ENCODE measurements around the gene KRT39. TPM values are rescaled to one million over a fixed set of nuclear protein-coding genes. Genes with fewer than 3 reads are reported as not detected.

The KRT39 gene
- polyA plus RNA-seq, 1 donor (not counting 4 experiments of a cell fraction or from before 2014, with no cell fraction given), result not detected

DNA sequence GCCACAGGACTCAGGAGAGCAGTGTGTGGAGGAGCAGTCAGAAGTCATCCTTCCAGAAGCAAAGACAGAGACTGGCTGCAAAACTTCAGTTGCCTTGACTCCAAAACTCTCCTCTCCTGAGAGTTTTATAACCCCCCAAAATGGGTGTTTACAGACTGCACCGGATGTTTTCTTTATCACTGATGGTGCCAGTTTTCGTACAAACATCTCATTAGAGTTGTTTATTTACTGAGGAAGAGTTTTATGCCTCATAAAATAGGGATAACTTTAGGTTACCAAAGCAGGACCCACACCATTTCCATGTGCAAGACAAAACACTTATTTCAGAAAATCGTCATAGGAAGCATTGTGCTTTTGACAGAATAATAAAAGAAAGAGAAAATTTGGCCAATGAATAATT is 17.5 kb upstream of the KRT39 start, which contains the start of gene KRT40:
TSS of gene KRT40 (minus strand) at position 101 of the 400 bp plus-strand sequence. CDS start at position 48, 53 bp downstream.
- Histone ChIP-seq H4K20me1 (ENCODE audit: control insufficient read depth, extremely low read depth, insufficient read depth, low read length) (no peaks in the 10 kb centered on the region), H3K79me2 (ENCODE audit: control insufficient read depth, insufficient read depth, low read length) (no peaks in the 10 kb centered on the region), H3K27me3 (ENCODE audit: control insufficient read depth, extremely low read depth, insufficient read depth, low read length) (no peaks in the 10 kb centered on the region), H3K9ac (ENCODE audit: control insufficient read depth, extremely low read depth, insufficient read depth, low read length) (no peak within 1 kb of the TSS), H3K9me1 (ENCODE audit: control insufficient read depth, extremely low read depth, insufficient read depth, low read length) (no peaks in the 10 kb centered on the region), H3K9me3 (ENCODE audit: control insufficient read depth, low read depth, low read length) (no peaks in the 10 kb centered on the region), H3K4me3 (ENCODE audit: control insufficient read depth in 2 of 3, extremely low read depth in 1 of 3, insufficient read depth in 2 of 3, low read depth in 1 of 3, low read length in 3 of 3) (no peak within 1 kb of the TSS), H3K4me1 (ENCODE audit: control insufficient read depth, extremely low read depth, insufficient read depth, low read length) (peaks cover 3% of the 10 kb centered on the region), H3K4me2 (ENCODE audit: control insufficient read depth, extremely low read depth, insufficient read depth, low read depth, low read length) (no peak within 1 kb of the TSS), H3K36me3 (ENCODE audit: control insufficient read depth in 2 of 2, extremely low read depth in 1 of 2, insufficient read depth in 2 of 2, low read length in 2 of 2) (no peaks in the 10 kb centered on the region), H2AFZ (ENCODE audit: control insufficient read depth, low read length) (no peak within 1 kb of the TSS), H3K27ac (ENCODE audit: control insufficient read depth, insufficient read depth, low read length) (no peak within 1 kb of the TSS)
- DNase-seq (ENCODE audit: low read depth, low spot score) (no peak), FAIRE-seq (no peak)
- TF ChIP-seq, protein P1, sequence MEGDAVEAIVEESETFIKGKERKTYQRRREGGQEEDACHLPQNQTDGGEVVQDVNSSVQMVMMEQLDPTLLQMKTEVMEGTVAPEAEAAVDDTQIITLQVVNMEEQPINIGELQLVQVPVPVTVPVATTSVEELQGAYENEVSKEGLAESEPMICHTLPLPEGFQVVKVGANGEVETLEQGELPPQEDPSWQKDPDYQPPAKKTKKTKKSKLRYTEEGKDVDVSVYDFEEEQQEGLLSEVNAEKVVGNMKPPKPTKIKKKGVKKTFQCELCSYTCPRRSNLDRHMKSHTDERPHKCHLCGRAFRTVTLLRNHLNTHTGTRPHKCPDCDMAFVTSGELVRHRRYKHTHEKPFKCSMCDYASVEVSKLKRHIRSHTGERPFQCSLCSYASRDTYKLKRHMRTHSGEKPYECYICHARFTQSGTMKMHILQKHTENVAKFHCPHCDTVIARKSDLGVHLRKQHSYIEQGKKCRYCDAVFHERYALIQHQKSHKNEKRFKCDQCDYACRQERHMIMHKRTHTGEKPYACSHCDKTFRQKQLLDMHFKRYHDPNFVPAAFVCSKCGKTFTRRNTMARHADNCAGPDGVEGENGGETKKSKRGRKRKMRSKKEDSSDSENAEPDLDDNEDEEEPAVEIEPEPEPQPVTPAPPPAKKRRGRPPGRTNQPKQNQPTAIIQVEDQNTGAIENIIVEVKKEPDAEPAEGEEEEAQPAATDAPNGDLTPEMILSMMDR (optimal IDR thresholded peaks at IDR 0.05 in 1 of 3, IDR thresholded peaks at IDR 0.05 in 1 of 3, conservative IDR thresholded peaks at IDR 0.05 in 1 of 3; ENCODE audit: extremely low read depth in 1 of 3, insufficient read depth in 2 of 3, low read length in 3 of 3), result no peak
- no peak for TF ChIP-seq EZH2 (IDR thresholded peaks at IDR 0.05; ENCODE audit: low read length)
- dilution Hi-C loops (cut with MboI; ENCODE audit: extremely low pct_ligation_motif_present, low sequenced_read_pairs), result no loop called here

DNA sequence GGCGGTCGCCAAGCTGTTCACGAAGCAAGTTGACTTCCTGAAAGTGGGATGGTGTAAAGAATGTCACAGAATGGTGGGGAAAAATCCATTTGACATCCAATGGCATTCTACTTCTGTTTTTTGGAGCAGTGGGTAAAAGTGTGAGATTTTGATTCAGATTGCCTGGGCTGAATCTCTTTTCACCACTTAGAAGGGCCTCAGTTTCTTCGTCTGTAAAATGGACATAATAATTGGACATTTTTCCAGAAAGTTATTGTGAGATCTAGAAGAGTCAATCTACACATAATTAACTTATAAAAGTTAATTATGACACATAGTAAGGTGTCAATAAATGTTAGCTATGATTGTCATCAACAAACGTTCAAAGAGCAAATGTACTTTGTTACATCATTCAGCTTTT is 14.4 kb upstream of the KRT39 start:
- FAIRE-seq (no peak), DNase-seq (ENCODE audit: low read depth, low spot score) (no peak)
- Histone ChIP-seq H3K9me3 (ENCODE audit: control insufficient read depth, low read depth, low read length) (no peaks in the 10 kb centered on the region), H3K36me3 (ENCODE audit: control insufficient read depth in 2 of 2, extremely low read depth in 1 of 2, insufficient read depth in 2 of 2, low read length in 2 of 2) (no peaks in the 10 kb centered on the region), H3K4me1 (ENCODE audit: control insufficient read depth, extremely low read depth, insufficient read depth, low read length) (peaks cover 4% of the 10 kb centered on the region), H2AFZ (ENCODE audit: control insufficient read depth, low read length) (no peak overlapping the region), H3K9me1 (ENCODE audit: control insufficient read depth, extremely low read depth, insufficient read depth, low read length) (no peaks in the 10 kb centered on the region), H3K79me2 (ENCODE audit: control insufficient read depth, insufficient read depth, low read length) (no peaks in the 10 kb centered on the region), H3K4me3 (ENCODE audit: control insufficient read depth in 2 of 3, extremely low read depth in 1 of 3, insufficient read depth in 2 of 3, low read depth in 1 of 3, low read length in 3 of 3) (no peak overlapping the region), H3K4me2 (ENCODE audit: control insufficient read depth, extremely low read depth, insufficient read depth, low read depth, low read length) (no peak overlapping the region), H3K27ac (ENCODE audit: control insufficient read depth, insufficient read depth, low read length) (no peak overlapping the region), H4K20me1 (ENCODE audit: control insufficient read depth, extremely low read depth, insufficient read depth, low read length) (no peaks in the 10 kb centered on the region), H3K9ac (ENCODE audit: control insufficient read depth, extremely low read depth, insufficient read depth, low read length) (no peak overlapping the region), H3K27me3 (ENCODE audit: control insufficient read depth, extremely low read depth, insufficient read depth, low read length) (no peaks in the 10 kb centered on the region)
- TF ChIP-seq, protein P1 (optimal IDR thresholded peaks at IDR 0.05 in 1 of 3, IDR thresholded peaks at IDR 0.05 in 1 of 3, conservative IDR thresholded peaks at IDR 0.05 in 1 of 3; ENCODE audit: extremely low read depth in 1 of 3, insufficient read depth in 2 of 3, low read length in 3 of 3), result no peak
- TF ChIP-seq EZH2 (IDR thresholded peaks at IDR 0.05; ENCODE audit: low read length), result no peak
- dilution Hi-C loops (cut with MboI; ENCODE audit: extremely low pct_ligation_motif_present, low sequenced_read_pairs), result no loop called here
